Cortex of kidney (tissue), 1 donor: ENCODE data around the gene TXK.

Experiments used
- DNase-seq: peaks from one replicate; lab custom pipeline; 2025; lab: John Stamatoyannopoulos, UW

TXK gene

DNA sequence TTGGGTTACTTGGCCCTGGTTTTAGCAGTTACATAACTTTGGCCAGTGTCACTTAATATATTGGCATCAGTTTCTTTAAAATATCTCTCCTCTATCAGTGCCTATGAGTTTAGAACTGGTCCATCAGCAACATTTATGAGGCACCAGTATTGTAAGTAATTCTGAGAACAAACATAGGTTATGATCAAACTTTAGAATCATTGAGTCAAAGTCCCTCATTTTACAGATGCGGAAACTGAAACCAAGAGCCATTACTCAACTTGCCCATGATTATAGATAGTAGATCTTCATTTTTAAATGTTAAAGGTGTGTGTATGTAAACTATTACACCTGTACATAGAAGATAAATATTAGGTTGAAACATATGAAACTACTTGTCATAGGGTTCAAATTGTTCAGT, 113.0 kb downstream of the TXK start:
- no peak for DNase-seq

- no peak for DNase-seq
These were observed 115.9 kb downstream of the TXK start for GRCh38 chr4:48018112-48018511.

DNA sequence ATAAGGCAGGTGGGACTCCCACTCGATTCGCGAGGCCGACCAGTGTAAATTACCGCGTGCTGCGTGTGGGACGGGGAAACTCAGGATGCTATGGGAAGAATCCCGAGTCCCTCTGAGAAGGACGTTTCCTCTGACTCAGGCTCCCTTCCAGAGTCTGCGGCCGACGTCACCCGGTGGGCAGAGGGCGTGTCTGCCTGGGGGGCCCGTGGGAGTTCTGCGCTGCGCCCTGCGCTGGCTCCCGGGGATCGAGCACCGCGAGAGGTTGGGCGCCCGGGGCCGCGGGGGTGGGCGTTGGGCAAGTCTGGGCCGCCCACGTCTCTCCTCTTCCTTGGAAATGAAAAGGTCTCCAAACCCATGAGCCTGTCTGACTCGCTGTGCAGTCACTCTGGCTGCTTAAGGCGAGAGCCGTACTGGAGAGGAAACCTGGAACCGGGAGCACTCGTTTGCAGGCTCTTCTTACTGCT, 116.9 kb downstream of the TXK start:
- DNase-seq = no peak
